ENCODE data around the gene DGKH. TPM values are rescaled to one million over a fixed set of nuclear protein-coding genes. Genes with fewer than 3 reads are reported as not detected.

DGKH gene
- total RNA-seq, 1 donor from 2014 or later = 13.4 TPM

DNA sequence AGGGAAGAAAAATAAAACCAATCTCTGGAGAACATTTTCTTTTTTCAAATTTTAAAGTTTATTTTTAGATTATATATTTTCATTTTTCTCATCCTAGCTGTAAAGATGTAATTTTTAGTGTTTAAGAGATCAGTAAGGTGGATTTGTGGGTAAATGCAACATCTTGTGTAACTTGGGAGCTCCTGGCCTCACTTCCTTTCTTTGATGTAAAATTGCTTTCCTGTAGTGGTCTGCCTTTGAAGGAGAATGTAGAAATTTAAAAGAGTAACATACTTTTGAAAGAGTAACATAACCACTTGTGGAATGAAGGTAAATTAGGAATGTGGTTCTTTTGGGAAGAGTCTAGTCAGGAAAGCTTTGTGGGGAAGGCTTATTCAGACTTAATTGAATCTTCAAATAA, 127.8 kb downstream of the DGKH start:
- Mint-ChIP-seq H3K4me1 (ENCODE audit: low read depth, unreplicated experiment) (peaks cover 1% of the 10 kb centered on the region), H3K27me3 (ENCODE audit: unreplicated experiment) (no peaks in the 10 kb centered on the region), H3K4me3 (ENCODE audit: unreplicated experiment) (no peak overlapping the region), H3K27ac (ENCODE audit: unreplicated experiment) (no peak overlapping the region), H3K36me3 (ENCODE audit: unreplicated experiment) (no peaks in the 10 kb centered on the region), H3K9me3 (ENCODE audit: unreplicated experiment) (peaks cover under 1% of the 10 kb centered on the region)
- TF ChIP-seq CTCF (IDR thresholded peaks at IDR 0.05; ENCODE audit: partially characterized antibody, unreplicated experiment) = no peak
- no peak for DNase-seq

DNA sequence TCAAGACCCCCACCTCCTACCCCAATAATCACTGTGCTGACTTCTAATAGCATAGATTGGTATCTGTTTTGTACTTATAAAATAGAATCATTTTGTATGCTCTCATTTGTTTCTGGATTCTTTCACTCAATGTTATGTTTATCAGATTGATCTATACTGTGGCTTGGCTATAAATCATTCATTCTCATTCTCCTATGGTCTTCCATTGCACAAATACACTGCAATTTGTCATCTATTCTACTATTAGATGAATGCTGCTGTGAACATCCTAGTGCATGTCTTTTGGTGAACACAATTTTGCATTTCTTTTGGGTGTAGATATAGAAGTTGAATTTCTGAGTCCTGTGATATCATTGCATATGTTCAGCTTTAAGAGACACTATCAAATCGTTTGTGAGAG, 128.7 kb downstream of the DGKH start:
- no peak for DNase-seq
- Mint-ChIP-seq H3K4me1 (ENCODE audit: low read depth, unreplicated experiment) (peaks cover 3% of the 10 kb centered on the region), H3K9me3 (ENCODE audit: unreplicated experiment) (peaks cover 7% of the 10 kb centered on the region), H3K4me3 (ENCODE audit: unreplicated experiment) (no peak overlapping the region), H3K27me3 (ENCODE audit: unreplicated experiment) (peaks cover under 1% of the 10 kb centered on the region), H3K27ac (ENCODE audit: unreplicated experiment) (no peak overlapping the region), H3K36me3 (ENCODE audit: unreplicated experiment) (no peaks in the 10 kb centered on the region)
- no peak for TF ChIP-seq CTCF (IDR thresholded peaks at IDR 0.05; ENCODE audit: partially characterized antibody, unreplicated experiment)

DNA sequence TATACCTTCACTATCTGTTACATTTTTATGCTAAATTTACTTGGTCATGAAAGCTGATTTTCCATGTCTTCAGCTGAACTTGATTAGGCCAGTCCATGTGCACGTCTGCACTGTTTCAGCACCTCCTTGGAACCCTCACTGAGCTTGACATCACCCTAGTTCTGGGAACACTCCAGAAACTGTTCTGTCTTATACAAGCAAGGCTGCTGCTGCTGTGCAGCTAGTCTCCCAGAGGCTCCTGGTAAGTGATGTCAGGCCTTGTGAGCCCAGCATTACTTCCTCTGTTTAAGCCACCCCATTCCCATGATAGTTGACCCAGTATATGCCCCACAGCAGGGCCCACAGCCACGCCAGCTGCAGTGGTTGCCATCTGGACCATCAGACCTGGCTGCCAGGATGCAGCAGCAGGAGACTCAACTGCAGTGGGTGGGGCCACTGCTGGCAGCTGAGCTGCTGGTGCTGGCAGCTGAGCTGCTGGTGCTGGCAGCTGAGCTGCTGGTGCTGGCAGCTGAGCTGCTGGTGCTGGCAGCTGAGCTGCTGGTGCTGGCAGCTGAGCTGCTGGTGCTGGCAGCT, 133.0 kb downstream of the DGKH start:
- H3K27ac Mint-ChIP-seq (ENCODE audit: unreplicated experiment) = peak overlapping the region; percentile 94
- H3K4me1 Mint-ChIP-seq (ENCODE audit: low read depth, unreplicated experiment) = peaks cover 3% of the 10 kb centered on the region
- H3K27me3 Mint-ChIP-seq (ENCODE audit: unreplicated experiment) = peaks cover 2% of the 10 kb centered on the region
- no peaks in the 10 kb centered on the region for H3K36me3 Mint-ChIP-seq (ENCODE audit: unreplicated experiment)
- DNase-seq = peak; percentile 49
- no peak for TF ChIP-seq CTCF (IDR thresholded peaks at IDR 0.05; ENCODE audit: partially characterized antibody, unreplicated experiment)
- no peak overlapping the region for H3K4me3 Mint-ChIP-seq (ENCODE audit: unreplicated experiment)
- peaks cover 9% of the 10 kb centered on the region for H3K9me3 Mint-ChIP-seq (ENCODE audit: unreplicated experiment)

DNA sequence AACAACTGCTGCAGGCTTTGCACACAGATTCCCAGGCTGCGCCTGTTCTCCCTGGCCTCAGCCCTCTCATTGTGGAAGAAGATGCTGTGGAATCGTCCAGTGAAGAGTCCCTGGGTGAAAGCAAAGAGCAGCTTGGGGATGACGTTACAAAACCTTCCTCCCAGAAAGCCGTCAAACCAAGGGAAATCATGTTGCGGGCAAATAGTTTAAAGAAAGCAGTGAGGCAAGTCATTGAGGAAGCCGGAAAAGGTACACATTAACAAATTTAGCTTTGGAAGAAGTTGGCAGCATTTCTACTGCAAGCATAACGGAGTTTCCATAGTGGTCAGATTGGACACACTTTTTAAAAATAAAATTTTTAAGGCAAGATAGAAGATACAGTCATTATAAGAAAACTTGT, 140.6 kb downstream of the DGKH start:
- no peak overlapping the region for H3K4me3 Mint-ChIP-seq (ENCODE audit: unreplicated experiment)
- TF ChIP-seq CTCF (IDR thresholded peaks at IDR 0.05; ENCODE audit: partially characterized antibody, unreplicated experiment) = no peak
- no peaks in the 10 kb centered on the region for H3K9me3 Mint-ChIP-seq (ENCODE audit: unreplicated experiment)
- no peaks in the 10 kb centered on the region for H3K27me3 Mint-ChIP-seq (ENCODE audit: unreplicated experiment)
- peaks cover 2% of the 10 kb centered on the region for H3K4me1 Mint-ChIP-seq (ENCODE audit: low read depth, unreplicated experiment)
- no peaks in the 10 kb centered on the region for H3K36me3 Mint-ChIP-seq (ENCODE audit: unreplicated experiment)
- DNase-seq = no peak
- no peak overlapping the region for H3K27ac Mint-ChIP-seq (ENCODE audit: unreplicated experiment)

GRCh38 chr13:42190529-42190928, 142.1 kb downstream of the DGKH start:
- Mint-ChIP-seq H3K27me3 (ENCODE audit: unreplicated experiment) (no peaks in the 10 kb centered on the region), H3K4me3 (ENCODE audit: unreplicated experiment) (no peak overlapping the region), H3K9me3 (ENCODE audit: unreplicated experiment) (no peaks in the 10 kb centered on the region), H3K27ac (ENCODE audit: unreplicated experiment) (no peak overlapping the region), H3K36me3 (ENCODE audit: unreplicated experiment) (no peaks in the 10 kb centered on the region), H3K4me1 (ENCODE audit: low read depth, unreplicated experiment) (peaks cover 2% of the 10 kb centered on the region)
- DNase-seq = no peak
- TF ChIP-seq CTCF (IDR thresholded peaks at IDR 0.05; ENCODE audit: partially characterized antibody, unreplicated experiment) = no peak

All from glutamatergic neuron (in vitro differentiated cells).